H1 (cell line): Measurements from ENCODE around the gene ZNF280B. TPM values are rescaled to one million over a fixed set of nuclear protein-coding genes. Genes with fewer than 3 reads are reported as not detected.

Experiments used
- CHD2 ChIP-seq: IDR thresholded peaks from 2 replicates; pipeline ENCODE4 v1.6.1; 2012; ENCODE audit warnings: low read length, improper control_type of control experiment
- MAX ChIP-seq: IDR thresholded peaks from 2 replicates; pipeline ENCODE4 v1.6.1; 2012; ENCODE audit warnings: inconsistent platforms
- POLR2A ChIP-seq, 2 experiments: IDR thresholded peaks; 1 replicate in 1 of 2; 2 replicates in 1 of 2; pipeline ENCODE4 v1.6.1; 2011; ENCODE audit warnings: low read depth in 2 of 2, low read length in 2 of 2, mild to moderate bottlenecking in 2 of 2; ENCODE audit errors: control extremely low read depth in 1 of 2
- RAD21 ChIP-seq, 2 experiments: IDR thresholded peaks in 1 of 2; conservative IDR thresholded peaks in 1 of 2; 2 replicates each; pipeline ENCODE4 v1.6.1; 2011; ENCODE audit warnings: low read depth in 2 of 2, low read length in 2 of 2, improper control_type of control experiment in 1 of 2, inconsistent platforms in 1 of 2, mild to moderate bottlenecking in 1 of 2, moderate library complexity in 1 of 2
- RFX5 ChIP-seq: IDR thresholded peaks from 2 replicates; pipeline ENCODE4 v1.6.1; 2011; ENCODE audit warnings: low read depth, low read length, improper control_type of control experiment, borderline replicate concordance
- USF2 ChIP-seq: IDR thresholded peaks from 2 replicates; pipeline ENCODE4 v1.6.1; 2011; ENCODE audit warnings: low read length, improper control_type of control experiment
- polyA plus RNA-seq, 7 experiments: library from polyadenylated mRNA; depleted of rRNA in 3 of 7; stranded (reverse) in 5 of 7; unstranded in 2 of 7; fragments of >200 nt in 5 of 7; fragments of 200-250 nt in 2 of 7; gene quantifications; 1 replicate in 5 of 7; 2 replicates in 1 of 7; 4 replicates in 1 of 7; pipeline versions ENCODE4 v1.2.1 to v1.2.3, GENCODE V29; 2011 to 2013; ENCODE audit warnings: missing spikeins in 2 of 7, mixed read lengths in 2 of 7
- total RNA-seq: library from RNA; stranded (reverse); fragmentation: NEBNext Ultra II Directional; extraction: Animal tissue kit (Norgen Biotek cat#: 25700); gene quantifications from 2 replicates; pipeline ENCODE4 v1.2.1, GENCODE V29; 2021

ZNF280B gene
- total and polyA plus RNA-seq, 2 of the 8 experiments (the other 6 are each of a cell fraction or from before 2014, with no cell fraction given) = 4.8 to 11.7 TPM

GRCh38 chr22:22521631-22522030 lies 13.1 kb upstream of the ZNF280B start (continued):
- TF ChIP-seq RAD21 (IDR thresholded peaks at IDR 0.05 in 1 of 2, conservative IDR thresholded peaks at IDR 0.05 in 1 of 2; ENCODE audit: low read depth in 2 of 2, low read length in 2 of 2) (no peak), CHD2 (no peak), MAX (no peak), RFX5 (no peak), USF2 (no peak), POLR2A (IDR thresholded peaks at IDR 0.05; ENCODE audit: control extremely low read depth in 1 of 2, low read depth in 2 of 2, low read length in 2 of 2) (no peak)
